ENCODE data around the gene CLEC5A.
A peak's percentile ranks its signal among the peaks of the same experiment; 100 is the strongest.

Gene CLEC5A

GRCh38 chr7:141973673-141974072 lies 26.9 kb upstream of the CLEC5A start, which contains the start of gene TAS2R38:
TAS2R38 (minus strand) TSS chr7:141973773; CDS start chr7:141973689, 84 bp downstream.
- H3F3A ChIP-seq (ENCODE audit: low read depth) = no peaks in the 10 kb centered on the region
- H4K20me1 ChIP-seq (ENCODE audit: insufficient read depth, low read length, poor library complexity, severe bottlenecking) = no peaks in the 10 kb centered on the region
- H3K4me3 ChIP-seq (ENCODE audit: low read length, poor library complexity, severe bottlenecking) = no peak within 1 kb of the TSS
- no peaks in the 10 kb centered on the region for H3K9me3 ChIP-seq (ENCODE audit: insufficient read depth, low read depth, low read length)
- no peaks in the 10 kb centered on the region for H3K27me3 ChIP-seq (ENCODE audit: insufficient read depth, low read length, poor library complexity, severe bottlenecking)
- H2AFZ ChIP-seq (ENCODE audit: low read length) = no peak within 1 kb of the TSS
- H3K4me1 ChIP-seq (ENCODE audit: insufficient read depth, low read length, poor library complexity, severe bottlenecking) = peaks cover 16% of the 10 kb centered on the region
- H3K9me2 ChIP-seq (replicated peaks; ENCODE audit: low read depth, low read length) = no peaks in the 10 kb centered on the region
- no peaks in the 10 kb centered on the region for H3K36me3 ChIP-seq (ENCODE audit: insufficient read depth, low read length)
- TF ChIP-seq EZH2phosphoT487 (IDR thresholded peaks at IDR 0.05; ENCODE audit: borderline replicate concordance) = no peak
- TF ChIP-seq, protein P1, sequence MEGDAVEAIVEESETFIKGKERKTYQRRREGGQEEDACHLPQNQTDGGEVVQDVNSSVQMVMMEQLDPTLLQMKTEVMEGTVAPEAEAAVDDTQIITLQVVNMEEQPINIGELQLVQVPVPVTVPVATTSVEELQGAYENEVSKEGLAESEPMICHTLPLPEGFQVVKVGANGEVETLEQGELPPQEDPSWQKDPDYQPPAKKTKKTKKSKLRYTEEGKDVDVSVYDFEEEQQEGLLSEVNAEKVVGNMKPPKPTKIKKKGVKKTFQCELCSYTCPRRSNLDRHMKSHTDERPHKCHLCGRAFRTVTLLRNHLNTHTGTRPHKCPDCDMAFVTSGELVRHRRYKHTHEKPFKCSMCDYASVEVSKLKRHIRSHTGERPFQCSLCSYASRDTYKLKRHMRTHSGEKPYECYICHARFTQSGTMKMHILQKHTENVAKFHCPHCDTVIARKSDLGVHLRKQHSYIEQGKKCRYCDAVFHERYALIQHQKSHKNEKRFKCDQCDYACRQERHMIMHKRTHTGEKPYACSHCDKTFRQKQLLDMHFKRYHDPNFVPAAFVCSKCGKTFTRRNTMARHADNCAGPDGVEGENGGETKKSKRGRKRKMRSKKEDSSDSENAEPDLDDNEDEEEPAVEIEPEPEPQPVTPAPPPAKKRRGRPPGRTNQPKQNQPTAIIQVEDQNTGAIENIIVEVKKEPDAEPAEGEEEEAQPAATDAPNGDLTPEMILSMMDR (conservative IDR thresholded peaks at IDR 0.05; ENCODE audit: low read length) = no peak
- no peak within 1 kb of the TSS for H3K9ac ChIP-seq (ENCODE audit: low read depth, low read length, poor library complexity, severe bottlenecking)
- H3K4me2 ChIP-seq (ENCODE audit: low read depth, low read length, poor library complexity, severe bottlenecking) = no peak within 1 kb of the TSS
- no peaks in the 10 kb centered on the region for H3K79me2 ChIP-seq (ENCODE audit: insufficient read depth, low read length)

- Histone ChIP-seq H3K36me3 (ENCODE audit: insufficient read depth, low read length) (no peaks in the 10 kb centered on the region), H3K4me3 (ENCODE audit: low read length, poor library complexity, severe bottlenecking) (no peak overlapping the region), H2AFZ (ENCODE audit: low read length) (no peak overlapping the region), H3K4me1 (ENCODE audit: insufficient read depth, low read length, poor library complexity, severe bottlenecking) (peaks cover 8% of the 10 kb centered on the region), H3K4me2 (ENCODE audit: low read depth, low read length, poor library complexity, severe bottlenecking) (no peak overlapping the region), H3K9me3 (ENCODE audit: insufficient read depth, low read depth, low read length) (no peaks in the 10 kb centered on the region), H4K20me1 (ENCODE audit: insufficient read depth, low read length, poor library complexity, severe bottlenecking) (no peaks in the 10 kb centered on the region), H3K27me3 (ENCODE audit: insufficient read depth, low read length, poor library complexity, severe bottlenecking) (no peaks in the 10 kb centered on the region), H3K9me2 (replicated peaks; ENCODE audit: low read depth, low read length) (no peaks in the 10 kb centered on the region), H3K79me2 (ENCODE audit: insufficient read depth, low read length) (no peaks in the 10 kb centered on the region), H3F3A (ENCODE audit: low read depth) (peaks cover 2% of the 10 kb centered on the region; the same call in 1 of the 2 replicates), H3K9ac (ENCODE audit: low read depth, low read length, poor library complexity, severe bottlenecking) (no peak overlapping the region)
- TF ChIP-seq, protein P1 (conservative IDR thresholded peaks at IDR 0.05; ENCODE audit: low read length) = no peak
- TF ChIP-seq EZH2phosphoT487 (IDR thresholded peaks at IDR 0.05; ENCODE audit: borderline replicate concordance) = no peak
Observed at GRCh38 chr7:141960687-141961422, 14.1 kb upstream of the CLEC5A start.

DNA sequence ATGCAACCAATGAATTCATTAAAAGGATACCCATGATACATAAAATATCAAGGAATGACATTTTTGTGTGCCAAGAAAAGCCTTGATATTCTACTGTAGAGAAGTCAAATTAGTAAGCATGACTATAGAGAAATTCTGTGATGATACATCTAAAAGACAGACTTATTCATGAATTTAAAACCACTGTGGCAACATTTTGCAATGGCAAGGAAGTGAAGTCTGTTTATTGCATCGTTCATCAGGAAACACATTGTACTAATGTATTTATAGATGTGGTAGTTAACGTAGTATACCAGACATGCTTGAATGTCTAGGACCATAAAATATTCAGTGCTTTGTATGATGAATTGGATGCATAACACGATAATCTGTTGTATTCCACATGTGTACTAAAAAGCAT lies 9.3 kb upstream of the CLEC5A start:
- H3K9ac ChIP-seq (ENCODE audit: low read depth, low read length, poor library complexity, severe bottlenecking) = no peak overlapping the region
- peaks cover 6% of the 10 kb centered on the region; the same call in 1 of the 2 replicates for H3F3A ChIP-seq (ENCODE audit: low read depth)
- H4K20me1 ChIP-seq (ENCODE audit: insufficient read depth, low read length, poor library complexity, severe bottlenecking) = no peaks in the 10 kb centered on the region
- H3K9me3 ChIP-seq (ENCODE audit: insufficient read depth, low read depth, low read length) = no peaks in the 10 kb centered on the region
- no peaks in the 10 kb centered on the region for H3K79me2 ChIP-seq (ENCODE audit: insufficient read depth, low read length)
- no peaks in the 10 kb centered on the region for H3K9me2 ChIP-seq (replicated peaks; ENCODE audit: low read depth, low read length)
- H2AFZ ChIP-seq (ENCODE audit: low read length) = no peak overlapping the region
- H3K4me1 ChIP-seq (ENCODE audit: insufficient read depth, low read length, poor library complexity, severe bottlenecking) = peaks cover 18% of the 10 kb centered on the region
- H3K4me3 ChIP-seq (ENCODE audit: low read length, poor library complexity, severe bottlenecking) = peak overlapping the region; percentile 6
- peak overlapping the region; percentile 52 for H3K4me2 ChIP-seq (ENCODE audit: low read depth, low read length, poor library complexity, severe bottlenecking)
- TF ChIP-seq, protein P1 (conservative IDR thresholded peaks at IDR 0.05; ENCODE audit: low read length) = no peak
- TF ChIP-seq EZH2phosphoT487 (IDR thresholded peaks at IDR 0.05; ENCODE audit: borderline replicate concordance) = no peak
- H3K27me3 ChIP-seq (ENCODE audit: insufficient read depth, low read length, poor library complexity, severe bottlenecking) = no peaks in the 10 kb centered on the region
- H3K36me3 ChIP-seq (ENCODE audit: insufficient read depth, low read length) = no peaks in the 10 kb centered on the region

All from Loucy (cell line).